ENCODE data around the gene HDAC4.

HDAC4 gene

GRCh38 chr2:239104800-239105199, 296.0 kb downstream of the HDAC4 start:
- Histone ChIP-seq H3K4me3 (replicated peaks; ENCODE audit: insufficient read depth, low read length) (no peak overlapping the region), H3K27me3 (ENCODE audit: insufficient read depth, poor library complexity, severe bottlenecking) (no peaks in the 10 kb centered on the region), H3K27ac (replicated peaks) (no peak overlapping the region)
- no peak for TF ChIP-seq CTCF (IDR thresholded peaks at IDR 0.05; ENCODE audit: insufficient read depth, low read length)
- TF ChIP-seq SPI1 (IDR thresholded peaks at IDR 0.05; ENCODE audit: borderline replicate concordance, low read depth): no peak
- TF ChIP-seq, protein P1, sequence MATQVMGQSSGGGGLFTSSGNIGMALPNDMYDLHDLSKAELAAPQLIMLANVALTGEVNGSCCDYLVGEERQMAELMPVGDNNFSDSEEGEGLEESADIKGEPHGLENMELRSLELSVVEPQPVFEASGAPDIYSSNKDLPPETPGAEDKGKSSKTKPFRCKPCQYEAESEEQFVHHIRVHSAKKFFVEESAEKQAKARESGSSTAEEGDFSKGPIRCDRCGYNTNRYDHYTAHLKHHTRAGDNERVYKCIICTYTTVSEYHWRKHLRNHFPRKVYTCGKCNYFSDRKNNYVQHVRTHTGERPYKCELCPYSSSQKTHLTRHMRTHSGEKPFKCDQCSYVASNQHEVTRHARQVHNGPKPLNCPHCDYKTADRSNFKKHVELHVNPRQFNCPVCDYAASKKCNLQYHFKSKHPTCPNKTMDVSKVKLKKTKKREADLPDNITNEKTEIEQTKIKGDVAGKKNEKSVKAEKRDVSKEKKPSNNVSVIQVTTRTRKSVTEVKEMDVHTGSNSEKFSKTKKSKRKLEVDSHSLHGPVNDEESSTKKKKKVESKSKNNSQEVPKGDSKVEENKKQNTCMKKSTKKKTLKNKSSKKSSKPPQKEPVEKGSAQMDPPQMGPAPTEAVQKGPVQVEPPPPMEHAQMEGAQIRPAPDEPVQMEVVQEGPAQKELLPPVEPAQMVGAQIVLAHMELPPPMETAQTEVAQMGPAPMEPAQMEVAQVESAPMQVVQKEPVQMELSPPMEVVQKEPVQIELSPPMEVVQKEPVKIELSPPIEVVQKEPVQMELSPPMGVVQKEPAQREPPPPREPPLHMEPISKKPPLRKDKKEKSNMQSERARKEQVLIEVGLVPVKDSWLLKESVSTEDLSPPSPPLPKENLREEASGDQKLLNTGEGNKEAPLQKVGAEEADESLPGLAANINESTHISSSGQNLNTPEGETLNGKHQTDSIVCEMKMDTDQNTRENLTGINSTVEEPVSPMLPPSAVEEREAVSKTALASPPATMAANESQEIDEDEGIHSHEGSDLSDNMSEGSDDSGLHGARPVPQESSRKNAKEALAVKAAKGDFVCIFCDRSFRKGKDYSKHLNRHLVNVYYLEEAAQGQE (IDR thresholded peaks at IDR 0.05; ENCODE audit: insufficient replicate concordance, low read depth): no peak
- TF ChIP-seq GABPA (IDR thresholded peaks at IDR 0.05; ENCODE audit: low read depth): no peak
- no peak for TF ChIP-seq POLR2AphosphoS5 (IDR thresholded peaks at IDR 0.05; ENCODE audit: low read depth)
- no peak for DNase-seq (ENCODE audit: low read depth in 1 of 2, low spot score in 1 of 2)

DNA sequence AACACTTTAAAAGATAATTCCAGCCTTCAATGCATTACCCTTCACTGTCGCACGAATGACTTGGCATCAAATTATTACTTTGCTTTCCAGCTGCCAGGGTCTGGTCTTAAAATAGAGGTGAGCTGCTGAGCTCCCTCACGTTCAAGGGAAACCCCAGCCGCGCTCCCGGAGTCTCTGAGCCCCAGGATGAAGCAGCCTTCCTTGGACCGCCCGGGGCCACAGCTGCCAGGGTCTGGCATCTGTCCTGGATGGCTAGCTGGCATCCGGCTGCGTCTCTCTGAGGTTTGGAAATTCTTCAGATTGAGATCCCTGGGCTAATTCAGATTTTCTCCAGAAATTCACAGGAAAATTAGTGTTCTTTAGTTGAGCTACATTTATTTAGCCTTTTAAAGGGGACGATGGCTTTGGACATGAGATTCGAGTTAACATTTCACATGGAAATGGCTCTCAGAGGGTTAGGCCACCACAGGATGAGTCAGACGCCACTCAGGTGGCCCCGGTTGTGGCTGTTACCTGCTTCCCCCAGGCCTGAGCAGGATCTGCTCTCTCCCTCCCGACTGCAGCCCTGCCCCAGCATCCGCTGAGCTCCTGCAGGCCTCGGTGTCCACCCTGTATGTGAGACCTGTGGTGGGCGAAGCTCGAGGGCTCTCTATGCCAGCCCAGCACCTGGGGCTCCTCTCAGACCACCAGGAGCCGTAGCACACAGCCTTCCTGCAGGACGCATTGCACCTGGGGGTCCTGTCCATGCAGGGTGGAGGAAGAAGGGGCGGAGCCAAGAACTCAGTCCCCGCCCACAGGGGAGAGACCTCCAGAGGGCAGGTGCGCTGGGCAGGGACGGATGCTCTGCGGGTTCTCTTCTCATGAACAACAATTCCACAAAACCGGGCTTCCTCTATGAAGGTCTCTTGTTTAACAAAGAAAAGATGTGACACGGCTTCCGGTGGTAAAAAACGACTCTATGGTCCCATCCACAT, 297.4 kb downstream of the HDAC4 start:
- TF ChIP-seq GABPA (IDR thresholded peaks at IDR 0.05; ENCODE audit: low read depth) (no peak), SPI1 (IDR thresholded peaks at IDR 0.05; ENCODE audit: borderline replicate concordance, low read depth) (no peak), POLR2AphosphoS5 (IDR thresholded peaks at IDR 0.05; ENCODE audit: low read depth) (no peak), CTCF (IDR thresholded peaks at IDR 0.05; ENCODE audit: insufficient read depth, low read length) (no peak)
- TF ChIP-seq, protein P1 (IDR thresholded peaks at IDR 0.05; ENCODE audit: insufficient replicate concordance, low read depth): no peak
- DNase-seq (ENCODE audit: low read depth in 1 of 2, low spot score in 1 of 2): no peak
- H3K27ac ChIP-seq (replicated peaks): no peak overlapping the region
- H3K4me3 ChIP-seq (replicated peaks; ENCODE audit: insufficient read depth, low read length): no peak overlapping the region
- no peaks in the 10 kb centered on the region for H3K27me3 ChIP-seq (ENCODE audit: insufficient read depth, poor library complexity, severe bottlenecking)

DNA sequence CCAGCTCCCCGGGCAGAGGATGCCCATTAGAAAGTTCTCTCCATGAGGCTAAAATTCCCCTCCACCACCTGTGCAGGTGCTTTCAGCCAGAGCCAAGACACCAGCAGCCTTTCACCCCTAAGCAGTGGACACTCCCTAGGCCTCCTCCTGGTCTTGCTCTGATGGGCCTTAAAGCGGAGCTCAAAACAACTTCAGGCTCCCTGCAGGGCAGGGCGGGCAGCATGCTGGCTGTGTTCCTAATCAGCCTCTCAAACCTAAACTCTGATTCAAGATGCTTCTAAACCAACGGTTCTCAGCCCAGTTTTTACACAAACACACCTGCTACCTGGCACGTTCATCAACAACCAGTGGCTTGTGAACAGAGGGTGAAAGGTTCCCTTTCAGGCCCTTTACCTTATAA, 298.6 kb downstream of the HDAC4 start:
- TF ChIP-seq SPI1 (IDR thresholded peaks at IDR 0.05; ENCODE audit: borderline replicate concordance, low read depth): no peak
- no peak for TF ChIP-seq GABPA (IDR thresholded peaks at IDR 0.05; ENCODE audit: low read depth)
- TF ChIP-seq POLR2AphosphoS5 (IDR thresholded peaks at IDR 0.05; ENCODE audit: low read depth): no peak
- no peak overlapping the region for H3K4me3 ChIP-seq (replicated peaks; ENCODE audit: insufficient read depth, low read length)
- no peaks in the 10 kb centered on the region for H3K27me3 ChIP-seq (ENCODE audit: insufficient read depth, poor library complexity, severe bottlenecking)
- no peak overlapping the region for H3K27ac ChIP-seq (replicated peaks)
- no peak for DNase-seq (ENCODE audit: low read depth in 1 of 2, low spot score in 1 of 2)

DNA sequence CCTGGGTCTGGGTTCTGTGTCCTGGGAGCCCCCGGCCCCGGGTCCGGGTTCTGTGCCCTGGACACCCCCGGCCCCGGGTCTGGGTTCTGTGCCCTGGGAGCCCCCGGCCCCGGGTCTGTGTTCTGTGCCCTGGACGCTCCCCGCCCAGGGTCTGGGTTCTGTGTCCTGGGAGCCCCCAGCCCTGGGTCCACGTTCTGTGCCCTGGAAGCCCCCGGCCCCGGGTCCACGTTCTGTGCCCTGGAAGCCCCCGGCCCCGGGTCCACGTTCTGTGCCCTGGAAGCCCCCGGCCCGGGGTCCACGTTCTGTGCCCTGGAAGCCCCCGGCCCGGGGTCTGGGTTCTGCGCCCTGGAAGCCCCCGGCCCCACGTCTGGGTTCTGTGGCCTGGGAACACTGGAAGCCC, 299.0 kb downstream of the HDAC4 start:
- no peak for DNase-seq (ENCODE audit: low read depth in 1 of 2, low spot score in 1 of 2)
- TF ChIP-seq, protein P1 (IDR thresholded peaks at IDR 0.05; ENCODE audit: insufficient replicate concordance, low read depth): no peak
- TF ChIP-seq POLR2AphosphoS5 (IDR thresholded peaks at IDR 0.05; ENCODE audit: low read depth) (no peak), CTCF (IDR thresholded peaks at IDR 0.05; ENCODE audit: insufficient read depth, low read length) (no peak), GABPA (IDR thresholded peaks at IDR 0.05; ENCODE audit: low read depth) (no peak), SPI1 (IDR thresholded peaks at IDR 0.05; ENCODE audit: borderline replicate concordance, low read depth) (no peak)
- no peak overlapping the region for H3K27ac ChIP-seq (replicated peaks)
- H3K27me3 ChIP-seq (ENCODE audit: insufficient read depth, poor library complexity, severe bottlenecking): no peaks in the 10 kb centered on the region
- H3K4me3 ChIP-seq (replicated peaks; ENCODE audit: insufficient read depth, low read length): no peak overlapping the region

All from HL-60 (cell line).